ENCODE data around the gene LGR5.

GRCh38 chr12:71442567-71442931 lies 3.0 kb downstream of the LGR5 start:
- TF ChIP-seq, protein P1, sequence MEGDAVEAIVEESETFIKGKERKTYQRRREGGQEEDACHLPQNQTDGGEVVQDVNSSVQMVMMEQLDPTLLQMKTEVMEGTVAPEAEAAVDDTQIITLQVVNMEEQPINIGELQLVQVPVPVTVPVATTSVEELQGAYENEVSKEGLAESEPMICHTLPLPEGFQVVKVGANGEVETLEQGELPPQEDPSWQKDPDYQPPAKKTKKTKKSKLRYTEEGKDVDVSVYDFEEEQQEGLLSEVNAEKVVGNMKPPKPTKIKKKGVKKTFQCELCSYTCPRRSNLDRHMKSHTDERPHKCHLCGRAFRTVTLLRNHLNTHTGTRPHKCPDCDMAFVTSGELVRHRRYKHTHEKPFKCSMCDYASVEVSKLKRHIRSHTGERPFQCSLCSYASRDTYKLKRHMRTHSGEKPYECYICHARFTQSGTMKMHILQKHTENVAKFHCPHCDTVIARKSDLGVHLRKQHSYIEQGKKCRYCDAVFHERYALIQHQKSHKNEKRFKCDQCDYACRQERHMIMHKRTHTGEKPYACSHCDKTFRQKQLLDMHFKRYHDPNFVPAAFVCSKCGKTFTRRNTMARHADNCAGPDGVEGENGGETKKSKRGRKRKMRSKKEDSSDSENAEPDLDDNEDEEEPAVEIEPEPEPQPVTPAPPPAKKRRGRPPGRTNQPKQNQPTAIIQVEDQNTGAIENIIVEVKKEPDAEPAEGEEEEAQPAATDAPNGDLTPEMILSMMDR (IDR thresholded peaks at IDR 0.05 in 8 of 11, conservative IDR thresholded peaks at IDR 0.05 in 3 of 11) = no peak
- no peak for TF ChIP-seq POLR2A (IDR thresholded peaks at IDR 0.05)

Data from spleen (tissue), 7 donors.